DMS153 treated with DMSO at 0.1 percent for 48 hours (cell line): ENCODE measurements around the gene LCN10.
A peak's percentile ranks its signal among the peaks of the same experiment; 100 is the strongest.
"Not testable (repeated sequence)": the region's sequence is repeated elsewhere in the genome, so short reads cannot be mapped to it uniquely, and the experiment has no call there.

Experiments
- DNase-seq: peaks from one replicate; lab custom pipeline; 2025; ENCODE audit not compliant: unreplicated experiment; lab: John Stamatoyannopoulos, UW

LCN10 gene

DNA sequence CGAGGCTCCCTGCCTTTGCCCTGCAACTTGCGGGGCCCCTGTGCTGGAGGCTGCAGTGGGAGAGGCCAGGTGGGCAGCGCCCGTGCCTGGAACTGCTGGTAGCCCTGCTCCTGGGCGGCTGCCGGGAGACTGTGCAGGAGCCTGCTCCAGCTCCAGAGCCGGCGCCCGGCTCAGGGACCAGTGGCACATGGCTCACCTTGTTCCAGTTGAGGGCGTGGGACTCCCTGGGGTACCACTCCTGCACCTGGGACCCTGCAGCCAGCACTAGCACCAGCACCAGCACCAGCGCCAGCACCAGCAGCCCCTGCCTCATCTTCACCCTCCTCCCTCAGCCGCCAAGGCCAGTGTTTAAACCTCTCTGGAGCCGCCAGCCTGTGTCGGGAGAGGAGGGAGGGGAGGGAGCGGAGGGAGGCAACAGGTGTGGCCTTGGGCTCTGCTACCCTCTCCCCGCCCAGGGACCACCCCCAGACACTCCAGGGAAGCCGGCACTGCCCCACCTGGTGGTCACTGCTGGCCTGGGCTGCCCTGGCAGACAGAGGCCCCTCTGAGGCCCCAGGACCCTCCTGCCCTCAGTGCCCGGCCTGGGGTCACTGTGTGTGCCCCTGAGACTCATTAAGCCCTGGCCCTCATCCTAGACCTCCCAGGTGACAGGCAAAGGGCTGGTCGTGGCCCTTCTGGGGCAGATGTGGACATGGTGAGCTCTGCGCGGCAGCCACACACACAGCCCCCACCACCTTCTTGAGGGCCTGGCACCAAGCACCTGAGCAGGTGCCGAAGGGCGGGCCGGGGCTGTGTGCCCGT is at the start of gene LCN10:
Gene LCN10 (minus strand): TSS at position 350 of the 801 bp plus-strand sequence. CDS start 37 bp downstream, at position 313.
- peak; percentile 23 for DNase-seq

DNA sequence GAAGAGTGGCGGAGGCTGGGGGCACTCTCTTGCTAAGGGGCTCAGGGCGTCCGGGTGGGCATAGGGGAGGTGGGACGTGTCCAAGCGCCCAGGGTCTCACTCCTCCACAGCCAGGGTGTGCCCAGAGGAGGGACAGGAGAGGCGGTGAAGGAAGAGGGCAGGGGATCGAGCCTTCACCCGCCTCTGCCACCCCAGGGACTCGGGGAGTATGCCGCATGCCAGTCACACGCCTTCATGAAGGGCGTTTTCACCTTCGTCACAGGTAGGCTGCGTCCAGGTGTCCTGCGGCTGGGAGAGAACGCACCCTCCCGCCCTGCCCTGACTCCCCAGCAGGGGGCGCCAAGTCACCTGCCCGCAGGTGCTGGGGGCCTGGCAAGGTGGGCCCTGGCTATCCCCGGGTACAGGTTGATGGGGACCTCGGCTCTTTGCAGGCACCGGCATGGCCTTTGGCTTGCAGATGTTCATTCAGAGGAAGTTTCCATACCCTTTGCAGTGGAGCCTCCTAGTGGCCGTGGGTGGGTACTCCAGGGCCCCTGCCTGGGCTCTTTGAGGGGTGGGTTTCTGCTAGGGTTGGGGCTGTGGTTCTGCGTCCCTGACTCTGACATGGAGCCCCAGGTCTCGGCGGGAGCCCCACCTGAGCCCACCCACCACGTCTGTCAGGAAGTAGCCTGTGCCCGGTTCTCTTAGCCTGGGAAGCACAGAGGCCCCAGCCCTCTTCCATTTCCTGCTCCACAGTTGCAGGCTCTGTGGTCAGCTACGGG is 49.0 kb upstream of the LCN10 start:
- peak; percentile 51 for DNase-seq

DNA sequence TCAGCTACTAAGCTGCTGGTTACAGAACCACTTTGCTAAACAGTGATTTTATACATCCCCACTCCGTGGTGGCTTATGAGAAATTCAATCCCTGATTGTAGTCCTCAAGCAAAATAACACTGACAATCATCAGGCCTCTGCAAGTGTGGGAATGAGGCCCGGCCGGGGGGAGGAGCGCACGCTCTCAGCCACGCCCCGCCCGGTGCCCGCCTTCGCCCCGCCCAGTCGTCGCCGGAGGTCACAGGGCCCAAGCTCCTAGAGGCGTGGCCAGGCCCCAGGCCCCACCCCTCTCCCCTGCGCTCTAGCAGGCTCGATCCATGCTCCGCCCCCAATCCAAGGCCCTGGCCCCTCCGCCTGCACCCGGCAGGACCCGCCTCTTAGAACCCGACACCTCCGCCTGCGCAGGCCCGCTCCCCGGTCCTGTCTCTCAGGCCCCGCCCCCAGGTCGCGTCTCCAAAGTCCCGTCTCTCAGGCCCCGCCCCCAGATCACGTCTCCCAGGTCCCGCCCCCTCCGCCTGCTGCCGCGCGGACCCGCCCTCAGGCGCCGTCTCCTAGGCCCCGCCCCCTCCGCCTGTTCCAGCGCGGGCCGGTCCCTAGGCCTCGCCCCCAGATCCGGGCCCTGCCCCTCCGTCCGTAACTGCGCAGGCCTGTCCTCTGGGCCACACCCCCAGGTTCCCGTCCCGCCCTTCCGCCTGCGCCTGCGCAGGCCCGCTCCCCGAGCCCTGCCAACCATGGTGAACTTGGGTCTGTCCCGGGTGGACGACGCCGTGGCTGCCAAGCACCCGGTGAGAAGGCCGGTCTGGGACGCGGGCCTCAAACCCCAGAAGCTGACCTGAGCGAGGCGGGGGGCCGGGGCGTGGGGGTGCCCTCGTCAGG is 48.1 kb upstream of the LCN10 start, which contains the start of gene TMEM141:
Gene TMEM141 (plus strand): TSS at position 705 of the 876 bp plus-strand sequence. CDS start 27 bp downstream, at position 732.
- DNase-seq, result peak; percentile 99

DNA sequence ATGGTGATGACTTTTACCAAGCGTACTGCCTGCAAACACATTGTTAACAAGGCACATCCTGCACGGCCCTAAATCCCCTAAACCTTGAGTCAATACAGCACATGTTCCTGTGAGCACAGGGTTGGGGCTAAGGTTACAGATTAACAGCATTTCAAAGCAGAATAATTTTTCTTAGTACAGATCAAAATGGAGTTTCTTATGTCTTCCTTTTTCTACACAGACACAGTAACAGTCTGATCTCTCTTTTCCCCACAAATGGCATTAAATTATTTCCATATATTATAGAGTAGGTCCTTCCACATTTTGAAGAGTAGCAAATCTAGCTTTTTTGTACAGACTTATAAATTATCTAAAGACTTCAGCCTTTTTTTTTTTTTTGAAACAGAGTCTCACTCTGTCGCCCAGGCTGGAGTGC is 46.8 kb upstream of the LCN10 start:
- no peak for DNase-seq

DNA sequence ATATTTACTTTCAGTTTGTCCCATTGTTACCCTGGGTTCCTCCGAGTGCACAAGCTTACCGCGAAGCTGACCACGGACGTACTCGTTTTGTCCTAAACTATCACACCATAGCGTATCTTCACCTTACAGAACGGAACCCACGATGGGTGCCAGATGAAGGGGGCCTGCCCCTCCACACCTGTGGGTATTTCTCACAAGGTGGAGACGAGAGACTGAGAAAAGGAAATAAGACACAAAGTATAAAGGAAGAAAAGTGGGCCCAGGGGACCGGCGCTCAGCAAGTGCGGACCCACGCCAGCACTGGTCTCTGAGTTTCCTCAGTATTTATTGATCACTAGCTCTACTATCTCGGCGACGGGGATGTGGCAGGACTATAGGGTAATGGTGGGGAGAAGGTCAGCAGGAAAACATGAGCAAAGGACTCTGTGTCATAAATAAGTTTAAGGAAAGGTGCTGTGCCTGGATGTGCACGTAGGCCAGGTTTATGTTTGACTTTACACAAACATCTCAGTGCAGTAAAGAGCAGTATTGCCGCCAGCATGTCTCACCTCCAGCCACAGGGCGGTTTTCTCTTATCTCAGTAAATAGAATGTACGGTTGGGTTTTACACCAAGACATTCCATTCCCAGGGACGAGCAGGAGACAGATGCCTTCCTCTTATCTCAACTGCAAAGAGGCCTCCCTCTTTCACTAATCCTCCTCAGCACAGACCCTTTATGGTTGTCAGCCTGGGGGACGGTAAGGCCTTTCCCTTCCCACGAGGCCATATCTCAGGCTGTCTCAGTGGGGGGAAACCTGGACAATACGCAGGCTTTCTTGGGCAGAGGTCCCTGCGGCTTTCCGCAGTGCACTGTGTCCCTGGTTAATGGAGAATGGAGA is 46.1 kb upstream of the LCN10 start:
- DNase-seq, result peak; percentile 22

DNA sequence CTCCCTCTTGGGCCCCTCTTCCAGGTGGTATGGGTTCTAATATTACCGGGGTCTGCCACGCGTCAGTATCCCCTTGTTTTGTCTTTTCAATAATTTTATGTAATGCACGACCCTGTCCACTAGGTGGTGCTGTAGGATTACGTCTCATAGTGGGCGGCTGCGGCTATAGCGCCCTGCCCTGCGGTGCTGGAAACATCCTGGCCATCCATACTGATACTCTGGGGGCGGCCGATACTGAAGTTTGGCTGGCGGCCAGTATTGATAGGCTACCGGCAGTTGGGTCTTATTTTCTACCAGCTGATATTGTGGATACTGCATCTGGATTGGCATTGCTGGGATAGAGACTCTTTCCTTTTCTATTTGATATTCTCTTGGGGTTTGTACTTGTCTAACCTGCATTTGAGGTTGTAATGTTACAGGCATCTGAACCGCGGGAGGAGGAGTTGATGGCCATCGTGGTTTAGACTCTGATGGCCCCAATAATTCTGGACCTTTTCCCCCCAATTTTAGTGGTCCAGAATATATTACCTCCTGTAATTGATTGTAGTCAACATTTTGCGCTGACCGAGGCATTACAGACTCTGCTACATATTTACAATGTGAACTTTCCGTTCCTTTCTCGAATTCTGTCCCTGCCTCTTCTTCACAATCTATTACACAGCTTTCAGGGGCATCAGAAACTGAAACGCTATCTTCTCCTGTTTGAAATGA is 45.1 kb upstream of the LCN10 start:
- DNase-seq, result peak; percentile 67

DNA sequence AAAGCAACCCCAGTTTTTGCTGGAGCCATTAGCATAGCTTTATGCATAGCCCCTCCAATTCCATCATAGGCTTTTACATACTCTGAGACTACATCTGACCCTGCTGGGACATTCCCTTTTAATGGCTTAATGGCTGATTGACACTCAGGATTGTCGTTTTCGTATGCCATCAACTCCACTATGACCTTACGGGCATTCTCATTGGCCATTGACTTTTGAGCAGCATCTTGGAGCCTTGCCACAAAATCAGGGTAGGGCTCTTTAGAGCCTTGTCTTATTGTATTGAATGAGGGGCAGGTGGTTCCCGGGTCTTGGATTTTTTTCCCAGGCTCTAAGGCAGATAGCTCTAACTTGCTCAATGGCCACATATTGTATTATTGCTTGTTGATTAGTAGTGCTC is 44.2 kb upstream of the LCN10 start:
- DNase-seq, result not testable (repeated sequence)

DNA sequence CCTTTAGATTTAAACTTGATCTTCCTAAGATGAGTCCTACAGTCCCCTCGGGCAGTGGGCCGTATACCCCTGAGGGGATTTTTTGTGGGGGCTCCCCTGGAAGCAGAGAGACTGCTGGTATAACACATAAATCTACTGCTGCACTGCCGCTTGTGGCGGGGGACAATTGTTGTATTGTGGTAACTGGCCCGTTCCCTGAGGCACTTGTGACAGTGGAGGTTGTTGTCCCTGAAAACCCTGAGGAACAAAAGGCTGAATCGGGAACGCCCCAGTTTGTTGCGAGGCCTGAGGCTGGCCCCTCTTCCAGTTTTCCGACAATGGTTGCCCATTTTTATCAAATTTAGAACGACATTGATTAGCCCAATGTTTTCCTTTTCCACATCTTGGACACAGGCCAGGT is 43.7 kb upstream of the LCN10 start:
- DNase-seq, result no peak

DNA sequence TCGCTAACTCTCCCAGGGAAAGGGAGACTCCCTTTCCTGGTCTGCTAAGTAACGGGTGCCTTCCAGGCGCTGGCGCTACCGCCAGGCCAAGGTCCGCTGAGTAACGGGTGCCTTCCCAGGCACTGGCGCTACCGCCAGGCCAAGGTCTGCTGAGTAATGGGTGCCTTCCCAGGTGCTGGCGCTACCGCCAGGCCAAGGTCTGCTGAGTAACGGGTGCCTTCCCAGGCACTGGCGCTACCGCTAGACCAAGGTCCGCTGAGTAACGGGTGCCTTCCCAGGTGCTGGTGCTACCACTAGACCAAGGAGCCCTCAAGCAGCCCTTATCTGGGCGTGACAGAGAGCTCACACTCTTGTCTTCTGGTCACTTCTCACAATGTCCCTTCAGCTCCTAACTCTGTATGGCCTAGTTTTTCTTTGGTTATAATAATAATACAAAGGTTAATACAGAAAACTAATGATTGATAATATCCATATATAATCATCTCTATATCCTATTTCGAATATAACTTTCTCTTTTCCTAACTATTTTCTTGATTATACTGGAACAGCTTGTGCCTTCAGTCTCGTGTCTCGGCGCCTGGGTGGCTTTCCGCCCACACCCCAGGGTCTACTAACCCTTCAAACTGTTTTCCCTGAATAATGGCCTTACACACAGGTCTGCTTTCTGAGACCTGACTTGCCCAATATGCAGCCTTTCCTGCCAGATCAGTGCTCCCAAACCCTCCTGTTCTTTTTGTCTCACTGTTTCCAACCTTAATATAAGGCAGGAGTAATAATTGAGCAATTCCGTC is 43.0 kb upstream of the LCN10 start:
- DNase-seq, result not testable (repeated sequence)

DNA sequence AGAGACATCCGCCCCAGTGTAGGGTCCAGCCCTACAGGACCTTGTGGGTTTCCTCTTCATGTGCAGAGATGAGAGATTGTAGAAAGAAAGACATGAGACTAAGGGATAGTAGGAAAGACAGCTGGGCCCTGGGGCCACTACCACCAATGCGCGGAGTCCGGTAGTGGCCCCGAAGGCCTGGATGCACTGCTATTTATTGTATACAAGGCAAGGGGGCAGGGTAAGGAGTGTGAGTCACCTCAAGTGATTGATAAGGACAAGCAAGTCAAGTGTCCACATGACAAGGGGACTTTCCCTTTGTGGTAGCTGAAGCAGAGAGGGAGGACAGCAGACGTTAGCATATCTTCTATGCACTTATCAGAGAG is 42.2 kb upstream of the LCN10 start:
- no peak for DNase-seq

DNA sequence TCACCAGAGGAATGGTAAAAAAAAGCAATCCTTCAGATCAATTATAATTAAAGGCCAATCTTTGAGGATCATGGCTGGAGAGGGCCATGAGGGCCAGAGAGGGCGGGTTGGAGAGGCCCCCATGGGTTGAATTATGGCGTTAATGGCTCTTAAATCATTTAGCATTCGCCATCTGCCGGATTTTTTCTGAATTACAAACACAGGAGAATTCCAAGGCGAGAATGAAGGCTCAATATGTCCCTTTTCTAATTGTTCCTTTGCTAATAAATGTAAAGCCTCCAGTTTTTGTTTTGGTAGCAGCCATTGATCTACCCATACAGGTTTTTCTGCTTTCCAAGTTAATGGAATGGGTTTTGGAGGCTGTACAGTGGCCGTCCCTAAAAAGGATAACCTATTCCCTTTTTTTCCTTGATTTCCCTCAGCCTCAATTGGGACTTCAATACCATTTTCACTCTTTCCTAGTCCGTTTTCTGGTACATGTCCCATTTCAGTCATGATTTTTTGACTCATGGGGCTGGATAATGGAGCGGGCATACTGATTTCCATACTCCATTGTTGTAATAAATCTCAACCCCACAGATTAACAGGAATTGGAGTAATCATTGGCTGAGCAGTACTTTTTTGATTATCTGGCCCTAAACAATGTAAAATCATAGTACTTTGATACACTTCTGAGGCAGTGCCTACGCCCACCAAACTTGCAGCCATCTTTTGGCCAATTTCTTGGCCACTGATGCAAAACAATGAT is 41.7 kb upstream of the LCN10 start:
- DNase-seq, result no peak

DNA sequence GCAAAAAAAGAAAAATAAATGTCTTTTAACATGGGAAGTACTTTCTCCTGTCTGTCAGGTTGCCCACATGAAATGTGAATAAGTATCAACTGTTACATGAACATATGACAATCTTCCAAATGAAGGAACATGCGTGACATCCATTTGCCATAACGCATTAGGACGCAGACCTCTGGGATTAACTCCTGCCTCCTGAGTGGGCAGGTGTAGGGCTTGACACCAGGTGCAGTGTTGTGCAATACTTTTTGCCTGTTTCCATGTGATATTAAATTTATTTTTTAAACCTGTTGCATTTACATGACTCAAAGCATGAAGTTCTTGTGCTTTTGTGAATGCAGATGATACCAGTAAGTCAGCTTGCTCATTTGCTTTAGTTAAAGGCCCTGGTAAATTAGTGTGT is 39.7 kb upstream of the LCN10 start:
- DNase-seq, result no peak

DNA sequence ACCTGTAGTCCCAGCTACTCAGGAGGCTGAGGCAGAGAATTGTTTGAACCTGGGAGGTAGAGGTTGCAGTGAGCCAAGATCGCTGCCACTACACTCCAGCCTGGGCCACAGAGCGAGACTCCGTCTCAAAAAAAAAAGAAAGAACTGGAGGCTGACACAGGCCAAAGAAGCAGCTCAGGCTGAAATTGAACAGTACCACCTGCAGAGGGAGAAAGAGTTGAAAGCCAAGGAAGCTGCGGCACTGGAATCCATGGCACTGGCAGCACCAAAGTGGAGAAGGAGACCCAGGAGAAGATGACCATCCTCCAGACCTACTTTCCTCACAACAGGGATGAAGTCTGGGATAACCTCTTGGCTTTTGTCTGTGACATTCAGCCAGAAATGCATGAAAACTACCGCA is 37.1 kb upstream of the LCN10 start:
- DNase-seq, result no peak

DNA sequence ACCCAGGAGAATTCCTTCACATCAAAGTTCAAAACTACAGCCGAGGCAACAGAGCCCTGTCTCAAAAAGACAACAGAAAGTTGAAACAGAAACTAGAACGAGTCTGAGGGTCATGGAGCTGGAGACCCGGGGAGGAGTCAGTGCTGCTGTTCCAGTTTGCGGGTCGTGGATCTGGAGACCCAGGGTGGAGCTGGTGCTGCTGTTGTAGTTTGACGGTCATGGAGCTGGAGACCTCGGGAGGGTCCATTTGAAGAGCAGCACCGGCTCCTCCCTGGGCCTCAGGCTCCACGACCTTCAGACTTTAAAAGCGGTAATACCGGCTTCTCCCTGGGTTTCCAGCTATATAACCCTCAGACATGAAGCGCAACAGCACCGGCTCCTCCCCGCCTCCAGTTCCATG is 34.6 kb upstream of the LCN10 start:
- DNase-seq, result no peak

DNA sequence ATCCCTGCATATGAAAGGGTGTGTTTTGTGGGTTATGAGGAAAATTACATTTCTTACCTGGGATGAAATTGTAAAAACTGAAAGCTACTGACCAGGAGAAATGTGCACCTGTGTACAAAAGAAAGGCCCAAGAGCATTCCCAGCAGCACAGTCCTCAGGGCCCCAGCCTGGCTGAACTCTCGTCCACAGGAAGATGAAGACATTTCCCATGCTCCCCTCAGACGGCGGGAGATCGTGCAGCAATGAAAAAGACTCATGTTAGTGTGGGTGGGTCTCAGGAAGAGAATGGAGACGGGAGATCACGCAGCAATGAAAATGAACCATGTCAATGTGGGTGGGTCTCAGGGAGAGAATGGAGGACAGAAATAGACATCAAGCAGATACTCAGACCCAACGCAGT is 34.2 kb upstream of the LCN10 start:
- no peak for DNase-seq

DNA sequence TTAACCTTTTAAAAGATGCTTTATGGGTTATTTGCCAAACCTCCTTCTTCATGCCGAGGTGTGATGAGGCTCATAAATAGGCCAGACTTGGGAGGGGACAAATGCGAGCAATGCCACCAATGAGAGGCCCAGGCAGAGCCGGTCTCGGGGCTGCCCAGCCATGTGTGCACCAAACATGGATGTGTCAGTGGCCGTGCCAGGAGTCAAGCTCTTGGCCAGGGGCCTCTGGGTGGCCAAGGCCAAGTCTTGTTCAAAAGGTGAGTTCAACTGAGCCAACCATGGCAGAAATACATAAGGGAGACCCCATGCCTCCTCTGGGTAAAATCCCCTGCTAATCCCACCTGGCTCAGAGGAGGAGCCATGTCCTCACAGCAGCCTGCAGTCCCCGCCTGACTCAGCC is 32.5 kb upstream of the LCN10 start:
- DNase-seq, result no peak

DNA sequence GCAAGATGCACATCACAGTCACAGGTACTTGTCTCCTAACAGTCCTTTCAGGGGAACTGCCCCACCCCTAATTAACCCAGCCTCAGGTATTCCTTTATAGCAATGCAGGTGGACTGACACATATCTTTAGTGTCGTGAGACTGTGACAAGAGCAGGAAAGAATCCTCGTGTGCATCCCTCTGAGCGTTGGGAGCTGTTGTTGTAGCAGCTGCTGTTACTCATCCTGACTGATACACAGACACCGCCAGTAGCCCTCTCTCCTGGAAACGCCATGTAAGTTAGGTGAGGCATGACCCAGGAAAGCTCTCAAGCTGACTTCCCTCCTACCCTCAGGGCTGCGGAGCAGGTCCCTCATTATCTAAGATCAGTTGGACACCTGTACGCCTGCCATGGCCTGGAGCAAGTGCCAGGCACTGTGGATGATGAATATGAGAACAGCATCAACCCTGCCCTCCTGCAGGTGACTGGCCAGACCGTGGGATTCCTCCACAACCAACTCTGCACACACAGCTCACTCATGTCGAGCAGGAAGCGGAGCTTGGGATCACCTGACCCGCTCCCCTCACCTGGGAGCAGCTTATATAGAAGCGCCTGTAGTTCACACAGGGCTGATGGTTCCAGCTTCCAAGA is 31.8 kb upstream of the LCN10 start:
- DNase-seq, result no peak
